GM10266 (cell line): Measurements from ENCODE around the gene MROH9.

Source experiments
- DNase-seq: peaks from one replicate; pipeline ENCODE4 v3.0.0; 2012; ENCODE audit errors: extremely low spot score
- CTCF ChIP-seq: IDR thresholded peaks from 2 replicates; pipeline ENCODE4 v1.5.1; 2012; ENCODE audit warnings: mild to moderate bottlenecking, low read depth; ENCODE audit not compliant: control insufficient read depth, insufficient read depth; ENCODE audit errors: missing control alignments

MROH9 gene

GRCh38 chr1:171103862-171104261 lies 168.5 kb downstream of the MROH9 start:
- TF ChIP-seq CTCF = no peak
- DNase-seq = no peak

GRCh38 chr1:171107262-171107940 lies 172.1 kb downstream of the MROH9 start:
- TF ChIP-seq CTCF = no peak
- no peak for DNase-seq

GRCh38 chr1:171107969-171108368 lies 172.6 kb downstream of the MROH9 start:
- TF ChIP-seq CTCF = no peak
- no peak for DNase-seq

- DNase-seq = no peak
- TF ChIP-seq CTCF = no peak
These were observed 174.6 kb downstream of the MROH9 start for GRCh38 chr1:171109966-171110365.

- no peak for TF ChIP-seq CTCF
- no peak for DNase-seq
These were observed 175.4 kb downstream of the MROH9 start for GRCh38 chr1:171110621-171111326.

GRCh38 chr1:171112119-171112518 lies 176.8 kb downstream of the MROH9 start:
- DNase-seq = no peak
- no peak for TF ChIP-seq CTCF

- TF ChIP-seq CTCF = no peak
- DNase-seq = no peak
These were observed 178.0 kb downstream of the MROH9 start for GRCh38 chr1:171113382-171113781.
